CD4-positive, CD25-positive, alpha-beta regulatory T cell (primary cell): ENCODE results near the gene ZNF488. TPM values are rescaled to one million over a fixed set of nuclear protein-coding genes. Genes with fewer than 3 reads are reported as not detected.

Source experiments
- ATAC-seq, 2 donors: fragments of 150-1000 bp; cut with Tn5 transposase; one replicate each; pipeline ENCODE4 v1.10.0; 2021; ENCODE audit warnings: low read depth in 2 of 2, moderate number of reproducible peaks in 2 of 2, moderate library complexity in 1 of 2
- DNase-seq, 3 donors: peaks; one replicate each; pipeline versions ENCODE4 v3.0.0 to v3.0.0-alpha.2; 2012 to 2022; ENCODE audit warnings: mixed read lengths in 1 of 3
- H3K27ac ChIP-seq: one replicate; pipeline ENCODE4 v1.7.0; 2013; ENCODE audit warnings: mild to moderate bottlenecking, low read length; ENCODE audit not compliant: insufficient read depth, poor library complexity, severe bottlenecking
- H3K27me3 ChIP-seq: one replicate; pipeline ENCODE4 v1.7.0; 2013; ENCODE audit warnings: low read length; ENCODE audit not compliant: control insufficient read depth, insufficient read depth
- H3K36me3 ChIP-seq: one replicate; pipeline ENCODE4 v1.7.0; 2013; ENCODE audit warnings: mild to moderate bottlenecking, low read length, moderate library complexity; ENCODE audit not compliant: control insufficient read depth, insufficient read depth
- H3K4me1 ChIP-seq: 2 replicates; pipeline ENCODE4 v1.7.0; 2013; ENCODE audit warnings: mild to moderate bottlenecking, low read length; ENCODE audit not compliant: insufficient read depth, control insufficient read depth, poor library complexity, severe bottlenecking
- H3K4me3 ChIP-seq: one replicate; pipeline ENCODE4 v1.7.0; 2013; ENCODE audit warnings: low read depth, mild to moderate bottlenecking, low read length, moderate library complexity
- H3K9me3 ChIP-seq, 2 experiments: 1 replicate in 1 of 2; 2 replicates in 1 of 2; pipeline ENCODE4 v1.7.0; 2013; ENCODE audit warnings: low read length in 2 of 2, mild to moderate bottlenecking in 1 of 2, moderate library complexity in 1 of 2; ENCODE audit not compliant: control insufficient read depth in 2 of 2
- H3K27ac Mint-ChIP-seq, 3 donors: one replicate each; pipeline ENCODE4 v1.8.0; 2020 to 2022; ENCODE audit warnings: mild to moderate bottlenecking in 3 of 3, mixed read lengths in 3 of 3, moderate library complexity in 2 of 3
- H3K27me3 Mint-ChIP-seq: one replicate; pipeline ENCODE4 v1.8.0; 2022; ENCODE audit warnings: mild to moderate bottlenecking, mixed read lengths
- H3K36me3 Mint-ChIP-seq: one replicate; pipeline ENCODE4 v1.8.0; 2020; ENCODE audit warnings: mixed read lengths
- H3K4me1 Mint-ChIP-seq, 4 donors: one replicate each; pipeline ENCODE4 v1.8.0; 2020 to 2022; ENCODE audit warnings: mixed read lengths in 4 of 4, mild to moderate bottlenecking in 1 of 4
- H3K4me3 Mint-ChIP-seq, 4 donors: one replicate each; pipeline ENCODE4 v1.8.0; 2020 to 2022; ENCODE audit warnings: mild to moderate bottlenecking in 4 of 4, mixed read lengths in 4 of 4, moderate library complexity in 3 of 4
- H3K9me3 Mint-ChIP-seq, 7 donors: one replicate each; pipeline ENCODE4 v1.8.0; 2020 to 2022; ENCODE audit warnings: mixed read lengths in 7 of 7, mild to moderate bottlenecking in 3 of 7, moderate library complexity in 2 of 7
- polyA plus RNA-seq, 4 donors: library from polyadenylated mRNA; unstranded; fragments of 300-500 nt; fragmentation: Illumina TruSeq; gene quantifications; one replicate each; pipeline ENCODE4 v1.2.3, GENCODE V29; 2021
- total RNA-seq: library from RNA; stranded (reverse); gene quantifications from one replicate; pipeline ENCODE4 v1.2.3, GENCODE V29; 2022

Gene ZNF488
- total and polyA plus RNA-seq, 5 donors from 2014 or later = not detected

- ATAC-seq (no peak), DNase-seq (no peak)
- H3K9me3 Mint-ChIP-seq = no peaks in the 10 kb centered on the region
- no peaks in the 10 kb centered on the region for H3K4me1 Mint-ChIP-seq
- no peaks in the 10 kb centered on the region for H3K4me1 ChIP-seq
- no peak overlapping the region for H3K27ac ChIP-seq
- H3K27ac Mint-ChIP-seq = no peak overlapping the region
- no peaks in the 10 kb centered on the region for H3K36me3 Mint-ChIP-seq
- no peak overlapping the region for H3K4me3 Mint-ChIP-seq
- H3K9me3 ChIP-seq = no peaks in the 10 kb centered on the region
- H3K36me3 ChIP-seq = no peaks in the 10 kb centered on the region
- no peaks in the 10 kb centered on the region for H3K27me3 Mint-ChIP-seq
- no peaks in the 10 kb centered on the region for H3K27me3 ChIP-seq
- H3K4me3 ChIP-seq = no peak overlapping the region
These were observed 28.8 kb upstream of the ZNF488 start for GRCh38 chr10:47412869-47413268.

GRCh38 chr10:47412177-47412730, 28.2 kb upstream of the ZNF488 start:
- ATAC-seq (no peak), DNase-seq (no peak)
- no peaks in the 10 kb centered on the region for H3K9me3 Mint-ChIP-seq

GRCh38 chr10:47410862-47411261, 26.8 kb upstream of the ZNF488 start:
- Histone ChIP-seq H3K4me3 (no peak overlapping the region), H3K4me1 (no peaks in the 10 kb centered on the region), H3K27ac (no peak overlapping the region), H3K36me3 (no peaks in the 10 kb centered on the region), H3K9me3 (no peaks in the 10 kb centered on the region), H3K27me3 (no peaks in the 10 kb centered on the region)
- H3K4me1 Mint-ChIP-seq = no peaks in the 10 kb centered on the region
- DNase-seq (no peak), ATAC-seq (no peak)
- no peak overlapping the region for H3K4me3 Mint-ChIP-seq
- no peaks in the 10 kb centered on the region for H3K27me3 Mint-ChIP-seq
- H3K27ac Mint-ChIP-seq = no peak overlapping the region
- H3K9me3 Mint-ChIP-seq = no peaks in the 10 kb centered on the region
- H3K36me3 Mint-ChIP-seq = no peaks in the 10 kb centered on the region

More at GRCh38 chr10:47412177-47412730, 28.2 kb upstream of the ZNF488 start:
- H3K36me3 Mint-ChIP-seq = no peaks in the 10 kb centered on the region
- no peaks in the 10 kb centered on the region for H3K36me3 ChIP-seq
- no peak overlapping the region for H3K27ac ChIP-seq
- H3K9me3 ChIP-seq = no peaks in the 10 kb centered on the region
- H3K27me3 ChIP-seq = no peaks in the 10 kb centered on the region
- H3K4me3 ChIP-seq = no peak overlapping the region
- H3K4me1 ChIP-seq = no peaks in the 10 kb centered on the region
- H3K4me1 Mint-ChIP-seq = no peaks in the 10 kb centered on the region
- H3K27me3 Mint-ChIP-seq = no peaks in the 10 kb centered on the region
- no peak overlapping the region for H3K4me3 Mint-ChIP-seq
- no peak overlapping the region for H3K27ac Mint-ChIP-seq

GRCh38 chr10:47410271-47410670, 26.2 kb upstream of the ZNF488 start:
- Mint-ChIP-seq H3K4me1 (no peaks in the 10 kb centered on the region), H3K27ac (no peak overlapping the region), H3K4me3 (no peak overlapping the region), H3K36me3 (no peaks in the 10 kb centered on the region), H3K9me3 (no peaks in the 10 kb centered on the region), H3K27me3 (no peaks in the 10 kb centered on the region)
- DNase-seq (no peak), ATAC-seq (no peak)
- Histone ChIP-seq H3K27ac (no peak overlapping the region), H3K9me3 (no peaks in the 10 kb centered on the region), H3K36me3 (no peaks in the 10 kb centered on the region), H3K27me3 (no peaks in the 10 kb centered on the region), H3K4me3 (no peak overlapping the region), H3K4me1 (no peaks in the 10 kb centered on the region)

- DNase-seq = no peak
- no peaks in the 10 kb centered on the region for H3K9me3 ChIP-seq
- H3K27me3 ChIP-seq = no peaks in the 10 kb centered on the region
- H3K36me3 ChIP-seq = no peaks in the 10 kb centered on the region
- H3K4me3 ChIP-seq = no peak overlapping the region
- no peaks in the 10 kb centered on the region for H3K36me3 Mint-ChIP-seq
- no peak overlapping the region for H3K27ac Mint-ChIP-seq
- no peak for ATAC-seq
- no peaks in the 10 kb centered on the region for H3K27me3 Mint-ChIP-seq
- H3K27ac ChIP-seq = no peak overlapping the region
- H3K4me1 Mint-ChIP-seq = no peaks in the 10 kb centered on the region
- H3K4me1 ChIP-seq = no peaks in the 10 kb centered on the region
- H3K4me3 Mint-ChIP-seq = no peak overlapping the region
- H3K9me3 Mint-ChIP-seq = no peaks in the 10 kb centered on the region
These were observed 25.8 kb upstream of the ZNF488 start for GRCh38 chr10:47409866-47410256.

GRCh38 chr10:47409171-47409865, 25.2 kb upstream of the ZNF488 start:
- Histone ChIP-seq H3K4me1 (no peaks in the 10 kb centered on the region), H3K4me3 (no peak overlapping the region), H3K27me3 (no peaks in the 10 kb centered on the region), H3K27ac (no peak overlapping the region), H3K36me3 (no peaks in the 10 kb centered on the region), H3K9me3 (no peaks in the 10 kb centered on the region)
- H3K9me3 Mint-ChIP-seq = no peaks in the 10 kb centered on the region
- DNase-seq (no peak), ATAC-seq (no peak)
- H3K4me3 Mint-ChIP-seq = no peak overlapping the region
- no peaks in the 10 kb centered on the region for H3K36me3 Mint-ChIP-seq
- no peaks in the 10 kb centered on the region for H3K27me3 Mint-ChIP-seq
- H3K27ac Mint-ChIP-seq = no peak overlapping the region
- H3K4me1 Mint-ChIP-seq = no peaks in the 10 kb centered on the region

GRCh38 chr10:47408606-47409005, 24.5 kb upstream of the ZNF488 start:
- Histone ChIP-seq H3K9me3 (no peaks in the 10 kb centered on the region), H3K4me3 (no peak overlapping the region), H3K4me1 (no peaks in the 10 kb centered on the region), H3K27ac (no peak overlapping the region), H3K36me3 (no peaks in the 10 kb centered on the region), H3K27me3 (no peaks in the 10 kb centered on the region)
- no peak for ATAC-seq
- DNase-seq = no peak
- H3K27me3 Mint-ChIP-seq = no peaks in the 10 kb centered on the region
- no peak overlapping the region for H3K27ac Mint-ChIP-seq
- no peaks in the 10 kb centered on the region for H3K36me3 Mint-ChIP-seq
- no peak overlapping the region for H3K4me3 Mint-ChIP-seq
- no peaks in the 10 kb centered on the region for H3K9me3 Mint-ChIP-seq
- no peaks in the 10 kb centered on the region for H3K4me1 Mint-ChIP-seq
